EL (cell line): ENCODE results near the gene CNOT2.
A peak's percentile ranks its signal among the peaks of the same experiment; 100 is the strongest.

Source experiments
- DNase-seq: peaks from one replicate; pipeline ENCODE4 v3.0.0-alpha.2; 2016

CNOT2 gene

GRCh38 chr12:70252832-70253231, 9.6 kb downstream of the CNOT2 start:
- no peak for DNase-seq

- no peak for DNase-seq
Measured at GRCh38 chr12:70254225-70254624, 11.0 kb downstream of the CNOT2 start.

DNA sequence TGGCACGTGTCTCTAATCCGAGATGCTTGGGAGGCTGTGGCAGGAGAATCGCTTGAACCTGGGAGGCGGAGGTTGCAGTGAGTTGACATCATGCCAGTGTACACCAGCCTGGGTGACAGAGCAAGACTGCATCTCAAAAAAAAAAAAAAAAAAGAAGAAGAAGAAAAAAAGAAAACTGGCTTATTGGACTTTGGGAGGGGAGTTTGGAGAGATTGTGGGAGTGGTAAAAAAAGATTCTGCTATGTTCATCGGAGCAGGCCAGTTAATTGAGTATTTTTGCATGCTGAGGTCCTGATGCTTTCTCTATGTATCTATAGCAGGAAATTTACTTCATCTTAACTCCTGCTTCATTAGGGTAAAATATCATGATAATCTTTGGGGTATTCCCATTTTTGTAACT, 11.6 kb downstream of the CNOT2 start:
- no peak for DNase-seq

- peak; percentile 39 for DNase-seq
Measured at GRCh38 chr12:70255311-70255710, 12.1 kb downstream of the CNOT2 start.

GRCh38 chr12:70258605-70259403, 15.6 kb downstream of the CNOT2 start:
- DNase-seq = peak; percentile 44

GRCh38 chr12:70260646-70261045, 17.4 kb downstream of the CNOT2 start:
- DNase-seq = no peak

- DNase-seq = no peak
Measured at GRCh38 chr12:70264067-70264867, 21.0 kb downstream of the CNOT2 start.

GRCh38 chr12:70265132-70265531, 21.9 kb downstream of the CNOT2 start:
- no peak for DNase-seq

DNA sequence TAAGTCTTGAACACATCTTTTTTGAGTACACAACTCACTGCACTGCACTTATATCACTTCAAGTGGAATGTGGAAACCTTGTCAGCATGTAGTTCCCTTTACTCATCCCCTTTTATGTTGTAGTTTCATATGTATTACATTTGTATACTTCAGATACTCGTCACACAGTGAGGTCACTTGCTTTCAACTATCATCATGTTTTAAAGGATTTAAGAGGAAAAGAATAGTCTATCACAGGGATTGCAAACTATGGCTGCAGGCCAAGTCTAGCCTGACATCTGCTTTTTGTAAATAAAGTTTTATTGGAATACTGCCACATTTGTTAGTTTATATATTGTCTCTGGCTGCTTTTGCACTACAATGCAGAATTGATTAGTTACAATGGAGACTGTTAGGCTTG, 24.3 kb downstream of the CNOT2 start:
- DNase-seq = peak; percentile 21

- DNase-seq = no peak
Measured at GRCh38 chr12:70268972-70269371, 25.7 kb downstream of the CNOT2 start.

GRCh38 chr12:70270108-70270507, 26.9 kb downstream of the CNOT2 start:
- DNase-seq = no peak

DNA sequence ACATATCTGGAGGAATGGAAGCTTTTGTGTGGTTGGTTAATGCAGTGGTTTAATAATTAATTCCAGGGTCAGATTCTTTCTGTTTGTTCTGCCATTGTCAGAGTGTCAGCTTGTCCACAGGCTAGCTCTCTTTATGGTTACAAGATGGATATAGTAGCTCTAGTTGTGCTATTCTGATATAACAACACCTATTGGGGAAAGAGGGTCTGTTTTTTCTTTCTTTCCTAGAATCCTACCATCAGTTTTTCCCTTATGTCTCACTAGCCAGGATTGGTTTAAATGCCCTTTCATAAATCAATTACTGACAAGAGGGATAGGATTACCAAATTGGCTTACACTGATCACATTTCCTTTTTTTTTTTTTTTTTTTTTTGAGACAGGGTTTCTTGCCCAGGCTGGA, 27.8 kb downstream of the CNOT2 start:
- DNase-seq = no peak

- no peak for DNase-seq
Measured at GRCh38 chr12:70272510-70272909, 29.3 kb downstream of the CNOT2 start.

DNA sequence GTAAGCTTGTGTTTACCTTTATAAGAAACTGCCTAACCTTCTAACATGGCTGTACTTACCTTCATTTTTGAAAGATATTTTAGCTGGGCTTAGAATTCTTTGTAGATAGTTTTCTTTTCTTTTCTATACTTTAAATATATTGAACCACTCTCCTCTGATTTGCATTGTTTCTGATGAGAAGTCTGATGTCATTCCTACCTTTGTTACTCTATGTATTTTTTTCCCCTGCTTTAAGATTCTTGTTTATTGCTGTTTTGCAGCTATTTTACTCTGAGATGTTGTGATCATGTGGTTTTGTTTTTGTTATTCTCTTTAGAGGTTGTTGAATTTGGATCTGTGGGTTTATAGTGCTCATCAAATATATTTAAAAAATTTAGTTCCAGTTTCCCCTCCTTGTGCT, 31.8 kb downstream of the CNOT2 start:
- DNase-seq = no peak

DNA sequence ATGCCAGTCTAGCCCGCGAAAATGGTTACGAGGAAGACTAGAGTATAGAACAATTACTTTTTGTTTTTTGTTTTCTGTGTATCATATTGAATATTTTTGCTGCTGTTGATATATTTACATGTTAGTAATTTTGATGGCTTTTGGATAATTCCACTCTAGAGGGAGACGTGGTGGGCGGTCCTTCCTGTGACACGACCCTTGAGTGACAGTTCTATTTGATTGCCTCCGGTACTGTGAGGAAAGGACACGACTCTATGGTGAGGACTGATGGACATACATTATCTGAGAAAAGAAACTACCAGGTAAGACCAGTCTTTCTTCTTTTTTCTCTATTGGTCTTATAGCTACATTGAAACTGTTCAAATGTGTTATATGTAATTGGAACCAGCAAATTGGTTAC, 34.7 kb downstream of the CNOT2 start:
- DNase-seq = no peak

DNA sequence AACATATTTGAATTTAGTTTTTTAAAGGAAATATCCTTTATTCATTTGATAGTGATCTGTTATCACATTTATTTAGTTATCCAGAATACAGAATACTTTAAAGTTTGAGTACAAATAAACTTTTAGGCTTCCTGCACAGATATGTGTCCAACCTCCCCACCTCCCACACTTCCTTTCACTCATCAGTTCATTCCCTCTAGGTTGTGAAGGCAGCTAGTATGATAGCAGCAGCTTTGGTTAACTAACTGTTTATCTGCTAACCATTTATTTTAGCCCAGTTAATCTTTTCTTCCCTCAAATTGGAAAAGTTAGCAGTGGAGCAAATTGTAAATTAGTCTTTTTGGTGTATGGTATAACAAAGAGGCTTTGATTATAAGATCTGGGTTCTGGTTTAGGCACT, 35.7 kb downstream of the CNOT2 start:
- no peak for DNase-seq

DNA sequence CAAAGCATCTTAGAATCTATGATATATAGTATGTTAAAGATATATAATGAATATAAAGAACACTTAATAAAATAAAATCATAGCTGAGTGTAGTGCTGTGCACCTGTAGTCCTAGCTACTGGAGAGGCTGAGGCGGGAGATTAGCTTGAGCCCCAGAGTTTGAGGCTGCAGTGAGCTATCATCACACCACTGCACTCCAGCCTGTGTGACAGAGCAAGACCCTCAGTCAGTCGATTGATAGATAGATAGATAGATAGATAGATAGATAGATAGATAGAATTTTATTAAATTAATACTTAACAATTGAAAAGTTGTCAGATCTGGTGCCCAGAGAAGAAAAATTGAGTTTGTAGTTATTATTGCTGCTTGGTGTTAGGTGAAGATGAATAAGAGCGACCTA, 40.0 kb downstream of the CNOT2 start:
- no peak for DNase-seq

- DNase-seq = no peak
Measured at GRCh38 chr12:70288817-70289216, 45.6 kb downstream of the CNOT2 start.

DNA sequence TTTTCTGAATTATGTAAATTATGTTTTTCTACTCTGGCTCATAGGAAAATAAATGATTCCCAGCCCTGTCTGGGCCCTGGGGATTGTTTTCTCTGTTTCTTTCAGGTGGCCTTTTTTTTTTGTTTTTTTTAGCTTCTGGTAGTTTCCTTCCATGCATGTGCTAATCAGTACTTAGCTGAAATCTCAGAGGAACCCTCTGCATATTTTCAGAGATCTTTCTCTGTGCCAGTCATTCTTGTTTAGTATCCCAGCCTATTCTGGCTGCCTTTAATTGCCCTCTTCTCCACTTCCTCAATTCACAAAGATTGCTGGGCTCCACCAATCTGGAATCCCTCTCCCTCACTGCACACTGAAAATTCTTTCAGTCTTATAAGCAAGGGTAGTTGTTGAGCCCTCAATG, 46.9 kb downstream of the CNOT2 start:
- no peak for DNase-seq

GRCh38 chr12:70292017-70292776, 49.0 kb downstream of the CNOT2 start:
- DNase-seq = no peak

DNA sequence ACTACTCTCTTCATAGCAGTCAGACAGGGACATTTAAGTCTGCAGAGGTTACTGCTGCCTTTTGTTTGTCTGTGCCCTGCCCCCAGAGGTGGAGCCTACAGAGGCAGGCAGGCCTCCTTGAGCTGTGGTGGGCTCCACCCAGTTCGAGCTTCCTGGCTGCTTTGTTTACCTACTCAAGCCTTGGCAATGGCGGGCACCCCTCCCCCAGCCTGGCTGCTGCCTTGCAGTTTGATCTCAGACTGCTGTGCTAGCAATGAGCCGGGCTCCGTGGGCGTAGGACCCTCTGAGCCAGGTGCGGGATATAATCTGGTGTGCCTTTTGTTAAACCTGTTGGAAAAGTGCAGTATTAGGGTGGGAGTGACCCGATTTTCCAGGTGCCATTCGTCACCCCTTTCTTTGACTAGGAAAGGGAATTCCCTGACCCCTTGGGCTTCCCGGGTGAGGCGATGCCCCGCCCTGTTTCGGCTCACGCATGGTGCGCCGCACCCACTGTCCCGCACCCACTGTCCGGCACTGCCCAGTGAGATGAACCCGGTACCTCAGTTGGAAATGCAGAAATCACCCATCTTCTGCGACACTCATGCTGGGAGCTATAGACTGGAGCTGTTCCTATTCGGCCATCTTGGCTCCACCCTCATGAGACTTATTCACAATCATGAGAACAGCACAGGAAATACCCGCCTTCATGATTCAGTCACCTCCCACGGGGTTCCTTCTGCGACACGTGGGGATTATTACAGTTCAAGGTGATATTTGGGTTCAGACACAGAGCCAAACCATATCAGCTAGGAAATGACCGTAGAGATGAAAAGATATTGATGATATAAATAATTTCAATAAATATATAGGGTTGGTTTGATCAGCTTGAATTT, 61.7 kb downstream of the CNOT2 start:
- DNase-seq = peak; percentile 7

- no peak for DNase-seq
Measured at GRCh38 chr12:70305794-70306193, 62.6 kb downstream of the CNOT2 start.

GRCh38 chr12:70306676-70307075, 63.4 kb downstream of the CNOT2 start:
- no peak for DNase-seq
